ENCODE measurements around the gene SLC32A1.

- TF ChIP-seq CTCF (IDR thresholded peaks at IDR 0.05), result no peak
- TF ChIP-seq POLR2A (IDR thresholded peaks at IDR 0.05), result no peak
- no peak for TF ChIP-seq EP300 (IDR thresholded peaks at IDR 0.05)
Observed at GRCh38 chr20:38715646-38716045, 8.6 kb upstream of the SLC32A1 start.

All from tibial nerve (tissue), 4 donors.